Sciatic nerve (tissue), 2 donors: ENCODE results near the gene CIAO2B. TPM values are rescaled to one million over a fixed set of nuclear protein-coding genes. Genes with fewer than 3 reads are reported as not detected.
"Not testable (repeated sequence)": the region's sequence is repeated elsewhere in the genome, so short reads cannot be mapped to it uniquely, and the experiment has no call there.

Experiments
- ATAC-seq: fragments of 200-7000 bp; cut with Tn5 transposase; one replicate; pipeline ENCODE4 v1.9.1; 2020; ENCODE audit warnings: mild to moderate bottlenecking, moderate library complexity
- DNase-seq: peaks from one replicate; pipeline ENCODE4 v3.0.0-alpha.2; 2020; ENCODE audit warnings: low spot score
- intact Hi-C: fragments of 100-400 bp; cut with DNase I; formaldehyde crosslinking; loops from one replicate; pipeline ENCODE4 v1.14.2; 2022
- total RNA-seq: library from RNA; stranded (reverse); fragmentation: NEBNext Ultra II Directional; extraction: Animal tissue kit (Norgen Biotek cat#: 25700); gene quantifications from one replicate; pipeline ENCODE4 v1.2.1, GENCODE V29; 2021
- donor health status: DM: no; HTN: no; CAD: no.
- donor health status: DM: no; HTN: no; CAD: no.

Gene CIAO2B
- total RNA-seq, result 69.7 TPM

GRCh38 chr16:66934138-66934838, at the start of gene CIAO2B:
Gene CIAO2B, minus strand, starts transcription at chr16:66934402. Its CDS starts 38 bp downstream, at chr16:66934364.
- intact Hi-C loops, result no loop called here
- ATAC-seq, result peak; percentile 96

DNA sequence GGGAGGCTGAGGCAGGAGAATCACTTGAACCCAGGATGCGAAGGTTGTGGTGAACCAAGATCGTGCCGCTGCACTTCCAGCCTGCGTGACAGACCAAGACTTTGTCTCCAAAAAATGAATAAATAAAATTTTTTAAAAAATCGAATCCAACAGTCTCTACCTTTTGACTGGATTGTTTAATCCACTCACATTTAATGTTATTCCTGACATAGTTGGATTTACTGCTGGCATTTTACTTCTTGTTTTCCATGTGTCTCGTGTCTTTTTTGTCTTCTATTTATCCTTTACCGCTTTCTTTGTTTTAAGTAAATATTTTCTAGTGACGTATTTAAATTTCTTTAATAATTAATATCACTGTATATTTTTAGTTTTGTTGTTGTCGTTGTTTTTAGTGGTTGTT, 48.8 kb upstream of the CIAO2B start:
- DNase-seq, result no peak
- intact Hi-C loops, result no loop called here
- no peak for ATAC-seq

More at GRCh38 chr16:66934138-66934838, at the start of gene CIAO2B:
- peak; percentile 94 for DNase-seq

DNA sequence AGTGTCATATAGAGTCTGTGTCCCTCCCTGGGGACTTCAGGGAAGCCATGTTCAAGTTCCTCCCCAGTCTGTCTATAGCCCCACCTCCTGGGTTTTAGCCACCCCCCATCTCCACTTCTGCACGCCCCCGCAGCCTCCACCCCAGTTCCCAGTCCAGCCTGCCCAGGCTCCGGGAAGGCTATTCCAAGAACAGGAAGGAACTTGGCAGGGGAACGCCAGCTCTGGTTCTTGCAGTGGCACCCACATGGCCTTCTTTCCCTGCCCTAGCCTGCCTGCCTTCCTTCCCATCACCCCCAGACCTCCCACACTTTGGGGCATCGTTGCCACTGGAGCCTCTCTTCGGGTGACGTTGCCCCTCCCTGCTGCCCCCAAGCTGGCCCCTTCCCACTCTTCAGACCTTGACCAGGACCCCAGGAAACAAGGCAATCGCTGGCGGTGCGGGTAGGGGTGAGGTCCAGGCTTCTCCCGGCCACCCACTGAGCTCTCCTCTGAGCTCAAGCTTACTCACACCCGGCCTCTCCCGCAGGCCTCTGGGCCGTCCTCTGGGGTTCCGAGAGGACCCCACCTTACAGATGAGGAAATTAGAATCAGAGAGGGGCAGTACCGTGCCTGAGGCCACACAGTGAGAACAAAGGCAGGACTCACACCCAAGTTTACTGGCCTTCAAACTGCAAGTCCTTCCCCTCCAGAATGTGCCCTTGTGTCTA, 45.0 kb upstream of the CIAO2B start:
- ATAC-seq (peak; percentile 56), DNase-seq (peak; percentile 72)

DNA sequence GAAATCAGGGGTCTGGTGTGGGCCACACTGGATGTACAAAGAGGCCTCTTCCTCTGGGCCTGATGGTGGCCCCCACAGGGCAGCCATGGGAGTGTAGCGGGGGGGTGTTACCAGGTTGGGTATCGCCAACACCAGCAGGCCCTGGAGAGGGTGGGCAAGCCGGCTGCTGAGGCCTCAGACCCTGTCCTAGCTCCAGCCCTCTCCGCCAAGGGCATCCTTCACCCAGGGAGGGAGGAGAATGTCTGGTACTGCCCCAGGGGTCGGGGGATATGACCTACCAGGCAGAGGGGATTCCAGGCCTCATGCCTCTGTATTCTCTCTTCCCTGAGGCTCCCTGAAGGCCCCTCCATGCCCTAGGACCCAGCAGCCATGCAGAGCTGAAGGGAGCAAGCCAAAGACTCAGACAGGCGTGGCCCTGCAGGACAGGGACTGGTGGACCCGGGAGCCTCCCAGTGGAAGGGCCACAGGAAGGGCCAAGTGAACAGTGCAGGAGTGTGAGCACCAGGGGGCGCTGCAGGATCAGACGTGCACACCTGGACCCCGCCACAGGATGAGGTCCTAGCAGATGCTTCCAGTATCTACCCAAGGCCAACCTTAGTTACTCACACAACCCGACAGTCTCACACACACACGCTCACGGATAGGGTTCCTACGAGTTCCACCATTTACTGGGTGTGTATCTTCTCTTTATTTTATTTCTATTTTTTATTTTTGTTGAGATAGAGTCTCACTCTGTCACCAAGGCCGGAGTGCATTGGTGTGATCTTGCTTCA, 43.3 kb upstream of the CIAO2B start:
- intact Hi-C loops, result loop anchor here (2.0 kb wide), 1 partner anchor 177 kb away; no protein-coding TSS in a partner anchor
- ATAC-seq (peak; percentile 97), DNase-seq (peak; percentile 95)

More for the DNA sequence above, 45.0 kb upstream of the CIAO2B start:
- intact Hi-C loops, result no loop called here

- intact Hi-C loops, result loop anchor here (2.0 kb wide), 1 partner anchor 178 kb away; no protein-coding TSS in a partner anchor
- no peak for DNase-seq
Observed at GRCh38 chr16:66976746-66977145, 42.5 kb upstream of the CIAO2B start.

DNA sequence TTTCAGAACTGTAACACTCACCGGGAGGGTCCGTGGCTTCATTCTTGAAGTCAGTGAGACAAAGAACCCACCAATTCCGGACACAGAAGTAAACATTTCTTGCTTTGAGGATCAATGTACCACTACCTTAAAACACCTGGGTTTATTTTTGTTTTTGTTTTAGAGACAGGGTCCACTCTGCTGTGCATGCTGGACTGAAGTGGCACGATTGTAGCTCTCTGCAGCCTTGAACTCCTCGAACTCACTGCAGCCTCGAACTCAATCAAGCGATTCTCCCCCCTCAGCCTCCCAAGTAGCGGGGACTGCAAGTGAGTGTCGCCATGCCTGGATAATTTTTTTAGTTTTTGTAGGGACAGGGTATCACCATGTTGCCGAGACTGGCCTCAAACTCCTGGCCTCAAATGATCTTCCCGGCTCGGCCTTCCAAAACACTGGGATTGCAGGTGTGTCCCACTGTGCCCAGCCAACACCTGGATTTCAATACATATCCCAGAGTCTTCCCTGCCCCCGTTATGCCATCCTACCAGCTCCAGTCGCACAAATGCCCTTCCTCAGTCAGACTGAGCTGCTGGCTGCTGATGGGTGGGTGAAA, 41.2 kb upstream of the CIAO2B start:
- intact Hi-C loops, result no loop called here
- DNase-seq (no peak), ATAC-seq (no peak)

More at GRCh38 chr16:66976746-66977145, 42.5 kb upstream of the CIAO2B start:
- no peak for ATAC-seq

DNA sequence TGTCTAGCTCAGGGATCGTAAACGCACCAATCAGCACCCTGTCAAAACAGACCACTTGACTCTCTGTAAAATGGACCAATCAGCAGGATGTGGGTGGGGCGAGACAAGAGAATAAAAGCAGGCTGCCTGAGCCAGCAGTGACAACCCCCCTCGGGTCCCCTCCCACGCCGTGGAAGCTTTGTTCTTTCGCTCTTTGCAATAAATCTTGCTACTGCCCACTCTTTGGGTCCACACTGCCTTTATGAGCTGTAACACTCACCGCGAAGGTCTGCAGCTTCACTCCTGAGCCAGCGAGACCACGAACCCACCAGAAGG, 40.7 kb upstream of the CIAO2B start:
- ATAC-seq, DNase-seq, intact Hi-C loops: not testable (repeated sequence)

DNA sequence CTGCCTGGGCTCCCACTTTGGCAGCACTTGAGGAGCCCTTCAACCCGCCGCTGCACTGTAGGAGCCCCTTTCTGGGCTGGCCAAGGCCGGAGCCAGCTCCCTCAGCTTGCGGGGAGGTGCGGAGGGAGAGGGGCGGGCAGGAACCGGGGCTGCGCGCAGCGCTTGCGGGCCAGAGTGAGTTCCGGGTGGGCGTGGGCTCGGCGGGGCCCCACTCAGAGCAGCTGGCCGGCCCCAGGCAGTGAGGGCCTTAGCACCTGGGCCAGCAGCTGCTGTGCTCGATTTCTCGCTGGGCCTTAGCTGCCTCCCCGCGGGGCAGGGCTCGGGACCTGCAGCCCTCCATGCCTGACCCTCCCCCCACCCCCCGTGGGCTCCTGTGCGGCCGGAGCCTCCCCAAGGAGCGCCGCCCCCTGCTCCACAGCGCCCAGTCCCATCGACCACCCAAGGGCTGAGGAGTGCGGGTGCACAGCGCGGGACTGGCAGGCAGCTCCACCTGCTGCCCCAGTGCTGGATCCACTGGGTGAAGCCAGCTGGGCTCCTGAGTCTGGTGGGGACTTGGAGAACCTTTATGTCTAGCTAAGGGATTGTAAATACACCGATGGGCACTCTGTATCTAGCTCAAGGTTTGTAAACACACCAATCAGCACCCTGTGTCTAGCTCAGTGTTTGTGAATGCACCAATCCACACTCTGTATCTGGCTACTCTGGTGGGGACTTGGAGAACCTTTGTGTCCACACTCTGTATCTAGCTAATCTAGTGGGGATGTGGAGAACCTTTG, 40.1 kb upstream of the CIAO2B start:
- ATAC-seq, intact Hi-C loops: not testable (repeated sequence)

GRCh38 chr16:66973716-66974115, 39.5 kb upstream of the CIAO2B start:
- intact Hi-C loops, result no loop called here
- no peak for DNase-seq
- no peak for ATAC-seq

More for the DNA sequence above, 40.1 kb upstream of the CIAO2B start:
- not testable (repeated sequence) for DNase-seq

DNA sequence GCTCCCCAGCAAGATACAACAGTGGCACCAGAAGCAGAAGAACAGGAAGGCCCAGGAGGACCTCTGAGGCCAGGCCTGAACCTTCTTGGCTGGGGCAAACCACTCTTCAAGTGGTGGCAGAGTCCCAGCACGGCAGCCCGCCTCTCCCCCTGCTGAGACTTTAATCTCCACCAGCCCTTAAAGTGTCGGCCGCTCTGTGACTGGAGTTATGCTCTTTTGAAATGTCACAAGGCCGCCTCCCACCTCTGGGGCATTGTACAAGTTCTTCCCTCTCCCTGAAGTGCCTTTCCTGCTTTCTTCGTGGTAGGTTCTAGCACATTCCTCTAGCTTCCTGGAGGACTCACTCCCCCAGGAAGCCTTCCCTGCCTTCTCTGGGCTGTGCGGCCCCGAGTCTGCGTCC, 38.8 kb upstream of the CIAO2B start:
- DNase-seq (no peak), ATAC-seq (no peak)
- intact Hi-C loops, result no loop called here

GRCh38 chr16:66970775-66971720, 36.8 kb upstream of the CIAO2B start:
- intact Hi-C loops, result no loop called here
- no peak for DNase-seq
- no peak for ATAC-seq

GRCh38 chr16:66968847-66969246, 34.6 kb upstream of the CIAO2B start:
- ATAC-seq (no peak), DNase-seq (no peak)
- intact Hi-C loops, result no loop called here

DNA sequence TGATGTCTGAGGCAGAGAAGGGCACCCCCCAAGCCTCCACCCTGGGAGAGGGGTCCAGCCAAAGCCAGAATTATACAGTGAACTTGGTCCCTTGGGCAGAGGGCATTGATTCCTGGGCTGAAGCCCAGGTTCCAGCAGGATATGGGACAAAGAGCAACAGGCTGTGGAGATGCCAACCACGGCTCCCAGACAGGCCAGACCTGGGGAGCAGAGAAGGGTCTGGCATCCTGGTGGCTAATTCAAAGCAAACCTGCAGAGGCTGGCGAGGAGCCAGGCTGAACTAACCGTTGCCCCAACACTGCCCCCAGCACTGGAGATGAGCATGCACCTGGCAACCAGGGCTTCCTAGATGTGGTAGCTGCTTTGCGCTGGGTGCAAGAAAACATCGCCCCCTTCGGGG, 29.8 kb upstream of the CIAO2B start:
- no peak for ATAC-seq
- intact Hi-C loops, result no loop called here
- no peak for DNase-seq

DNA sequence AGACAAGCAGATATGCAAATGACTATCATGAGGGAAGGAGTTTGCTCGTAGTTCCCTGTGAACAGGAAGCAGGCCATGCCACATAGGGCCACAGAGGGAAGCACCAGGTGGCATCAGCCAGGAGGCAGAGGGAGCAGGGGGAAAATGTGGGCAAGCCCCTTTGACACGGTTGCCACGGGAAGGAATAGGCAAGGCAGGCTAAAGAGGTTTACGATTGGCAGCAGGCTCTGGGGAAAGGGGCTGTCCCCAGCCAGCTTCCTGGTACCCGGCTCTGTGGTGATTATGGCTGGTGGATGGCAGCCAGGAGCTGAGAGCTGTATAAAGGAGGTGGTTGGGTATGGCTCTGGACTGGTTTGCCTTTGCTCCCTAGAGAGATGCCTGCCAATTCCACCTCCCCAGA, 27.7 kb upstream of the CIAO2B start:
- intact Hi-C loops, result no loop called here
- ATAC-seq (no peak), DNase-seq (no peak)

DNA sequence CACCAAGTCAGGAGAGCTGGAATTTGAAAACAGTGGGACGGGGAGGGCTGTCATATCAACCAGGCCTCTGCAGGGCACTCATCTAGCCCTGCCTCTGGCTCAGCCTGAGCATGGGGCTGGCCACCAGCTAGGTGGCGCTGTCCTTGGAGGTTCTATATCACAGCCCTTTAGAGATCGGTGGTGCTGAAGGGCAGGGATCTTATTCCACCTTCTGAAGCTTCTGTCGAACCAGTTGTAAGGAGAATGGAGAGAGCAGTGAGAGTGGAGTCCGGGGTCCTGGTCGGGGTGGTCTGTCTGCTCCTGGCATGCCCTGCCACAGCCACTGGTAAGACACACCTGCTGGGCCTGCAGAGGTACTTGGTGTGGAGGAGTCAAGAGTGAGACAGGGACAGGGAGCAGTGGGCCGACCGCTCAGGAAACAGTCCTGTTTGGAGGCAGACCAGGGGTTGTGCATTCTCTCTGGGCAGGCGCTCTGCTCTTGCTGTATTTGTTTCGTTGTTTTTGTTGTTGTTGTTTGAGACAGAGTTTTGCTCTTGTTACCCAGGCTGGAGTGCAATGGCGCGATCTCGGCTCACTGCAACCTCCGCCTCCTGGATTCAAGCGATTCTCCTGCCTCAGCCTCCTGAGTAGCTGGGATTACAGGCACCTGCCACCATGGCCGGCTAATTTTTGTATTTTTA, 27.0 kb upstream of the CIAO2B start, which contains the start of gene CES3:
CES3 (plus strand) TSS at position 202 of the 680 bp plus-strand sequence; CDS start at position 244, 42 bp downstream.
- no peak for DNase-seq
- intact Hi-C loops, result no loop called here
- ATAC-seq, result peak; percentile 51

GRCh38 chr16:66960270-66960669, 26.1 kb upstream of the CIAO2B start:
- no peak for DNase-seq
- intact Hi-C loops, result no loop called here
- no peak for ATAC-seq

GRCh38 chr16:66959704-66960161, 25.5 kb upstream of the CIAO2B start:
- peak; percentile 42 for ATAC-seq

More at GRCh38 chr16:66959704-66960161, 25.5 kb upstream of the CIAO2B start:
- no peak for DNase-seq
- intact Hi-C loops, result no loop called here
